Measurements from ENCODE around the gene PLCE1. TPM values are rescaled to one million over a fixed set of nuclear protein-coding genes. Genes with fewer than 3 reads are reported as not detected.

The PLCE1 gene
- total and polyA plus RNA-seq, 5 experiments from 2014 or later, result 0.08 to 0.19 (median 0.17) TPM; not detected in 2

DNA sequence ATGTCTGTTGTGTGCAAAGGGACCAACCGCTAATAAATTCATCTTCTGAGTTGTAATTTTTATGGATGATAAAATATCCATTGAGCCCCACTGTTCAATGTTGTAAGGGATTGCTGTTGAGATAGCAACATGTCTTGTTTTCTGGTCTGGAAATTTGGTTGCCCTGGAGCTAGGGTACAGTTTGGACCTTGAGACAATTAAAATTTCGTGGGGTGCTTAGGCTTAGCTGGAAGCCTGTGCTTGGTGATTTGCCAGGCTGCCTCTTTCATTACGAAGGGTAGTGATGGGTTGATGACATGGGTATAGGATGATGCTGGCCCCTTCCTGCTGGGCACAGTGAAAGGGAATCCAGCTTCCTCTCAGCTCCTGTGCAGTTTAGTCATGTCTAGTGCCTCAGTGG is 43.6 kb downstream of the PLCE1 start:
- DNase-seq (no peak), ATAC-seq (no peak)
- H3K4me3 Mint-ChIP-seq, result no peak overlapping the region
- H3K27me3 Mint-ChIP-seq, result peaks cover 2 to 9% (median 6%) of the 10 kb centered on the region in 5 donors
- no peaks in the 10 kb centered on the region for H3K36me3 Mint-ChIP-seq
- no peaks in the 10 kb centered on the region for H3K4me1 Mint-ChIP-seq
- POLR2A ChIA-PET, result no interaction called here
- peaks cover 0 to 11% (median 5%) of the 10 kb centered on the region in 9 donors for H3K9me3 Mint-ChIP-seq
- H3K27ac Mint-ChIP-seq, result no peak overlapping the region

DNA sequence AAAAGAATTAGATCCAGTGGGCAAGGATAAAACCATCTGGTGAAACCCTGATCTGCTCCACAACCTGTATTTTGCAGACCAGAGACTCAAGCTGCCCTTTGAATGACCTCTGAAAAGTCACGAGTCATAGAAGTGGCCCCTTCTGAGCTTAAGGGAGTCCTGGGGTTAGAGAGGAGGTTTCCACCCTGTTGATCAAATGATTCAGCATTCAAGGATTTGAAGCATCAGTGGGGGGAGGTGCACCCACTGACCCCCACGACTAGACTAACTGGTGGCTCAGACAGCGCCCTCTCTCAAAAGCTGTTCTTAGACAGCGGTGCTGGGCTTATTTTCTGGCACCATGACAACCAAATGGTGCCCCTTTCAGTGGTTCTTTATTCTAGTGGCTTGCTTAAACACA is 44.3 kb downstream of the PLCE1 start:
- Mint-ChIP-seq H3K9me3 (peaks cover 0 to 9% (median 3%) of the 10 kb centered on the region in 9 donors), H3K27me3 (peaks cover 2 to 9% (median 6%) of the 10 kb centered on the region in 5 donors), H3K27ac (no peak overlapping the region), H3K4me1 (no peaks in the 10 kb centered on the region), H3K36me3 (no peaks in the 10 kb centered on the region), H3K4me3 (no peak overlapping the region)
- POLR2A ChIA-PET, result no interaction called here
- DNase-seq (no peak), ATAC-seq (no peak)

DNA sequence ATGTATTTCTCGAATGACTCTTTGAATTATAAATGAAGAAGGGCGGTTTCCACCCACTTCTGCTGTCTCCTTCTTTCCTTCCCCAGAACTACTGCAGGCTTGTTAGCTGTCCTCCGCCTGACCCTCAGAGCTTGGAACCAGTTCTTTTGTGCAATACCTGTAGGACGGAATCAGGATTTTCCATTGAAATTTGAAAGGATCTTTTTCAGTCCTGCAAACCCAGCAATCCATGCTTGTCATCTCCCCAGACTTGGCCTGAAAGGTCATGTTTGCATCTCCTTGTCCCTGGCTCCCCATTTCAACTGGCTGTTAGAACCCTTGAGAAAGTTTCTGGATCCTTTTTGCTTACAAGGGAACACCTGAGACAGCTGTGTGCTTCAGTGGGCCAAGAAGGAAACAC is 47.5 kb downstream of the PLCE1 start:
- Mint-ChIP-seq H3K27me3 (peaks cover 1 to 9% (median 5%) of the 10 kb centered on the region in 5 donors), H3K9me3 (peaks cover 0 to 8% (median 2%) of the 10 kb centered on the region in 9 donors), H3K27ac (no peak overlapping the region), H3K36me3 (no peaks in the 10 kb centered on the region), H3K4me3 (no peak overlapping the region), H3K4me1 (no peaks in the 10 kb centered on the region)
- POLR2A ChIA-PET, result no interaction called here
- DNase-seq (no peak), ATAC-seq (no peak)

DNA sequence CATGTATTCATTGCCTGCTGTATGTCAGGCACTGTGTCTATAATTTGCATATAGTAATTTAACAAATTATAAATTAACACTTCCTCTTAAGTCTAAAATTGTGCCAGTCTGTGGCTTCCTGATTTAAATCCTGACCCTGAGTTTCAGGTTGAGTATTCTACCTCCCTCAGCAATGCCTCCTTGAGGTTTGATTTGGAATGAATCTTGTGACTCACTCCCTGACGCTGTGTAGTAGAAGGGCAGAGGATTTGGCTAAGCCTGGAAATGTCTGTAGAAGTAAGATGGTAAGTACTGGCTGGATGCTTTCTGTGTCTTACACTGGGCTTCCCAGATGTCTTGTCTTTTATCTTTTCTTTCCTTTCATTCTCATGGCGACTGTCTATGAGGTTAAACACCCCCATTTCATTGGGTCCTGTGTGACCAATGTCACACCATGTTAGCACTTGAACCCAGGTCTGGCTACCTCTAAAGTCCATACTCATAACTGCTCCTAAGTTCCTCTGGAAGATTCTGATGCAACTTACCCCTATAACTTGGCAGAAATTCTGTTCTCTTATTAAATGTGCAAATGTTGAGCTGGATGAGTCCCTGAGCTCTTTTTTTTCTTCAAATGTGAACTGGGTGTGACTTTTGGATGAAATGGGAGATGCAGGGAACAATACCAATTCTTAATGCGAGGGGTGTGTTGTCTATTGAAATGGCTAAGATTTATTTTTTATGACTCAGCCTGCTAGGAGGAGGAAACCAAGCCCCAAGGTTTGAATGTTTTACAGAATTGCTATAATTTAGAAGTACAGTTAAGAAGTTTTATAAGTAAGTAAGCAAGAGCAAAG is 48.5 kb downstream of the PLCE1 start:
- Mint-ChIP-seq H3K4me3 (no peak overlapping the region), H3K27ac (no peak overlapping the region), H3K27me3 (peaks cover 1 to 9% (median 5%) of the 10 kb centered on the region in 5 donors), H3K36me3 (no peaks in the 10 kb centered on the region), H3K4me1 (no peaks in the 10 kb centered on the region), H3K9me3 (peaks cover 0 to 4% (median 0%) of the 10 kb centered on the region in 9 donors)
- ATAC-seq (no peak), DNase-seq (no peak)
- POLR2A ChIA-PET, result no interaction called here

DNA sequence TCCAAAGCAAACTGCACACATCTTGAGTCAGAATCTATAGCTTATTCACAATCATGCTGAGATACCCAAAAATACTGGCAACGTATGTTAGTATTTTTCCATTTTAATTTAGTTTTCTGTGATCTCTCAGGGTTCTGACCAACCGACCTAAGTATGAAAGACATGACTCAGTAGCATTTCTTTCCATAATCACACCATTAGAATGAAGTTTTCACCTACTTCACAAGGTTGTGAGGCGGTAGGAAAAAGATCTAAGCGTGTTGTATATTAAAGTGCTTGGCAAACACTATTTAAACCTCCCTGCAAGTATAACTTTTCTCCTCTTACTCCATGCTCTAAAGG is 49.1 kb downstream of the PLCE1 start:
- Mint-ChIP-seq H3K27me3 (peaks cover 1 to 9% (median 5%) of the 10 kb centered on the region in 5 donors), H3K4me3 (no peak overlapping the region), H3K36me3 (no peaks in the 10 kb centered on the region), H3K9me3 (peaks cover 0 to 4% (median 0%) of the 10 kb centered on the region in 9 donors), H3K27ac (no peak overlapping the region), H3K4me1 (no peaks in the 10 kb centered on the region)
- DNase-seq (no peak), ATAC-seq (no peak)
- POLR2A ChIA-PET, result no interaction called here

Other genes with a start within 250 kb of the PLCE1 start
- not detected for gene LGI1, start 236.0 kb upstream of the PLCE1 start, total RNA-seq
- gene LGI1, start 236.0 kb upstream of the PLCE1 start, polyA plus RNA-seq, result not detected
- gene SLC35G1, start 100.0 kb upstream of the PLCE1 start, total RNA-seq, result 1 to 10 TPM; 6.3 to 6.4 TPM
- gene SLC35G1, start 100.0 kb upstream of the PLCE1 start, polyA plus RNA-seq, result 1 to 10 TPM; 2.3 to 3.9 (median 3.8) TPM